OCI-LY7 (cell line): ENCODE results near the gene CYP3A7.

Experiments used
- CTCF ChIP-seq: fragments of 200-600 bp; sonication (generic); conservative IDR thresholded peaks from 2 replicates; pipeline ENCODE4 v1.5.1; 2014; ENCODE audit warnings: mild to moderate bottlenecking, antibody characterized with exemption, low read length, moderate library complexity, mixed read lengths
- EZH2phosphoT487 ChIP-seq: fragments of 200-600 bp; sonication (generic); IDR thresholded peaks from 2 replicates; pipeline ENCODE4 v1.6.1; 2018; ENCODE audit warnings: low read depth, borderline replicate concordance, mild to moderate bottlenecking, mixed run types, antibody characterized with exemption, low read length, moderate library complexity, mixed read lengths

- TF ChIP-seq CTCF = no peak
- no peak for TF ChIP-seq EZH2phosphoT487
Observed at GRCh38 chr7:99665312-99666012, 69.5 kb downstream of the CYP3A7 start.
